Brain microvascular endothelial cell (primary cell): ENCODE results near the gene HDGF.

ENCODE experiments used
- DNase-seq: peaks from one replicate; pipeline ENCODE4 v3.0.0-alpha.2; 2020
- H3K27ac ChIP-seq: fragments of 250-450 bp; sonication (Bioruptor Pico); 2 replicates; pipeline ENCODE4 v1.5.1; 2020; ENCODE audit warnings: mild to moderate bottlenecking, moderate library complexity
- H3K27me3 ChIP-seq: fragments of 250-450 bp; sonication (Bioruptor Pico); replicated peaks from 2 replicates; pipeline ENCODE4 v1.5.1; 2020; ENCODE audit warnings: mild to moderate bottlenecking
- H3K36me3 ChIP-seq: fragments of 250-450 bp; sonication (Bioruptor Pico); replicated peaks from 2 replicates; pipeline ENCODE4 v1.5.1; 2020; ENCODE audit warnings: mild to moderate bottlenecking
- H3K4me3 ChIP-seq: 2 replicates; pipeline ENCODE4 v1.5.1; 2011; ENCODE audit warnings: low read depth, mild to moderate bottlenecking, control low read depth, low read length, moderate library complexity
- CTCF ChIP-seq: IDR thresholded peaks from 2 replicates; pipeline ENCODE4 v1.5.1; 2011; ENCODE audit warnings: low read depth, mild to moderate bottlenecking, moderate library complexity, low read length, control low read depth, inconsistent platforms; ENCODE audit errors: missing control alignments
- in situ Hi-C: cut with HindIII; loops from 2 replicates; pipeline ENCODE4 v1.10.0; 2017; ENCODE audit warnings: low sequenced_read_pairs, low pct_ligation_motif_present

Gene HDGF

GRCh38 chr1:156754219-156754618 is 2.7 kb upstream of the HDGF start:
- in situ Hi-C loops = no loop called here

GRCh38 chr1:156752843-156753482 is 1.5 kb upstream of the HDGF start:
- Histone ChIP-seq H3K36me3 (no peaks in the 10 kb centered on the region), H3K4me3 (peak overlapping the region; percentile 96), H3K27me3 (no peaks in the 10 kb centered on the region), H3K27ac (no peak overlapping the region)
- in situ Hi-C loops = no loop called here
- DNase-seq = no peak
- TF ChIP-seq CTCF = no peak

More at GRCh38 chr1:156754219-156754618, 2.7 kb upstream of the HDGF start:
- no peaks in the 10 kb centered on the region for H3K36me3 ChIP-seq
- no peak for DNase-seq
- no peak overlapping the region for H3K27ac ChIP-seq
- no peak for TF ChIP-seq CTCF
- no peaks in the 10 kb centered on the region for H3K27me3 ChIP-seq
- no peak overlapping the region for H3K4me3 ChIP-seq

DNA sequence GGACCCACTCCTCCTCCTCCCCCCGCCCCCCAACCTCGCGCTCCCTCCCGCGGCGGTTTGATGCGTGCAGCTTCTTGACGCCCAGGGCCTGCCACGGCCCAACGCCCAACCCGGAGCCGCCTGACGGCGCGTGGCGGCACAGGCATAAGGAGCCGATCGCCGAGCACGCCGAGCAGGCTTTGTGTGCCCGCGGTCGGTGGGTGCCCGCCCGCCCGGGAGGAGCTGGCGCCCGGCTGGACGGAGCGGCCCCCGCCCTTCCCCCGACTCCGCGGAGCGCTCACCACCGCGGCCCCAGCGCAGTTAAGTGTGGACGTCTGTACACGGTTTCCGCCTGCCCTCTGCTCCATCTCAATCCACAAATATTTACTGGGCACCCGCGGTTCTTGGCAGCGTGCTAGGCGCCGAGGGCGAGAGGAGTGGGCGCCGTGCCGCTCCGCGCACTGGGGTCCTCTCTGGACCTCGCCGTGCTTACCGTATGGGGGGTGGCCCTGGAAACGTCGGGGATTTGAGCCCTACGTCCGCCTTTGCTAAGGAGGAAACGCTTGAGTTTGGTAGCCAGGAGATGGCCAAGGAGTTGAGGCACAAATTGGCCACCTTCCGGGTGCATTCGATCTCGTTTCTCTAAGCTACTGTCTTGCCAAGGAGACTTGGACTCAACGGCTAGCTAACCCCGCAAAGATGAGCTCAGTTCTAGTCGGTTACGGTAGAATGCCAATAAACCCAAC is 444 bp upstream of the HDGF start:
- Histone ChIP-seq H3K4me3 (peak overlapping the region; percentile 96), H3K27ac (peak overlapping the region; percentile 59), H3K36me3 (no peaks in the 10 kb centered on the region), H3K27me3 (no peaks in the 10 kb centered on the region)
- in situ Hi-C loops = no loop called here
- DNase-seq = peak; percentile 95
- TF ChIP-seq CTCF = peak; percentile 10

GRCh38 chr1:156750711-156751450 is 594 bp downstream of the HDGF start:
- Histone ChIP-seq H3K27ac (peak overlapping the region; percentile 99), H3K4me3 (peak overlapping the region; percentile 96), H3K27me3 (no peaks in the 10 kb centered on the region), H3K36me3 (no peaks in the 10 kb centered on the region)
- no peak for DNase-seq
- TF ChIP-seq CTCF = peak; percentile 5
- in situ Hi-C loops = no loop called here

GRCh38 chr1:156750191-156750672 is 1.2 kb downstream of the HDGF start:
- TF ChIP-seq CTCF = no peak
- Histone ChIP-seq H3K36me3 (no peaks in the 10 kb centered on the region), H3K27ac (peak overlapping the region; percentile 99), H3K27me3 (no peaks in the 10 kb centered on the region), H3K4me3 (peak overlapping the region; percentile 96)
- in situ Hi-C loops = no loop called here
- DNase-seq = no peak
